Ovary (tissue), 9 donors: ENCODE measurements around the gene KLHL6. TPM values are rescaled to one million over a fixed set of nuclear protein-coding genes. Genes with fewer than 3 reads are reported as not detected.

Source experiments
- DNase-seq, 5 donors: peaks; one replicate each; pipeline ENCODE4 v3.0.0-alpha.2; 2019 to 2020
- H3K27ac ChIP-seq, 2 donors: fragments of 200-600 bp; one replicate each; pipeline versions ENCODE4 v1.5.1 to v1.8.0; 2019 to 2022
- H3K27me3 ChIP-seq: fragments of 200-600 bp; one replicate; pipeline ENCODE4 v1.8.0; 2022
- H3K36me3 ChIP-seq: fragments of 200-600 bp; sonication (generic); one replicate; pipeline ENCODE4 v1.5.1; 2019
- H3K4me1 ChIP-seq: one replicate; pipeline ENCODE4 v1.8.1; 2013; ENCODE audit warnings: mild to moderate bottlenecking, moderate library complexity; ENCODE audit not compliant: insufficient read depth
- H3K4me3 ChIP-seq: fragments of 200-600 bp; sonication (generic); one replicate; pipeline ENCODE4 v1.5.1; 2017
- H3K9me3 ChIP-seq, 2 donors: fragments of 200-600 bp in 1 of 2; sonication (generic) in 1 of 2; one replicate each; pipeline versions ENCODE4 v1.5.1 to v1.8.1; 2013 to 2019; ENCODE audit warnings: mild to moderate bottlenecking in 1 of 2, moderate library complexity in 1 of 2
- EP300 ChIP-seq: sonication (generic); formaldehyde crosslinking; IDR thresholded peaks from one replicate; pipeline ENCODE4 v1.6.1; 2017; ENCODE audit warnings: antibody characterized with exemption
- POLR2A ChIP-seq: fragments of 450-650 bp; IDR thresholded peaks from one replicate; pipeline ENCODE4 v1.6.1; 2017; ENCODE audit warnings: antibody characterized with exemption, mild to moderate bottlenecking, moderate library complexity
- WGBS, 3 donors: extraction: QIAGEN DNeasy Blood & Tissue Kit in 1 of 3; methylation state at CpG; one replicate each; pipeline versions ENCODE4 v1.1.5 to v1.1.7; 2013 to 2017; 5-methylcytosine and 5-hydroxymethylcytosine counted together
- intact Hi-C, 4 donors: fragments of 100-400 bp; cut with DNase I; formaldehyde crosslinking; loops; one replicate each; pipeline versions ENCODE4 v1.11.0 to v1.15.1; 2022 to 2023
- polyA plus RNA-seq, 2 donors: library from polyadenylated mRNA; stranded (reverse); fragments of 200-250 nt in 1 of 2; fragments of 350-450 nt in 1 of 2; fragmentation: Illumina TruSeq in 1 of 2; extraction: RNeasy Lipid Tissue Mini Kit (QIAGEN cat#74804) in 1 of 2; gene quantifications; one replicate each; pipeline ENCODE4 v1.2.3, GENCODE V29; 2013 to 2014
- total RNA-seq, 7 donors: library from RNA; depleted of rRNA in 2 of 7; stranded (reverse); fragments of >200 nt in 2 of 7; fragmentation: NEBNext Ultra II Directional in 3 of 7; extraction: Animal tissue kit (Norgen Biotek cat#: 25700) in 3 of 7; gene quantifications; one replicate each; pipeline versions ENCODE4 v1.1.0 to v1.2.4, GENCODE V29; 2016 to 2023
- TF ChIP-seq, protein P1 (sequence below), 3 donors: fragments of 450-650 bp in 2 of 3; fragments of 200-600 bp in 1 of 3; IDR thresholded peaks; one replicate each; pipeline versions ENCODE4 v1.5.1 to v1.8.0; 2016 to 2022; ENCODE audit warnings: antibody characterized with exemption in 3 of 3, mild to moderate bottlenecking in 1 of 3
- donor health status: DM: no; HTN: no; CAD: no; lungs with moderate emphysema.
- donor health status: DM: no; HTN: no; CAD: no.
- donor health status: Bipolar disorder and iron deficiency.
- donor health status: DM: yes; HTN: yes; CAD: no.
- donor health status: DM: no; HTN: no; CAD: no.
- donor health status: DM: yes; HTN: yes; CAD: no.

KLHL6 gene
- total and polyA plus RNA-seq, 9 donors = 0.21 to 3.9 (median 0.92) TPM

GRCh38 chr3:183493296-183494045 lies 62.0 kb downstream of the KLHL6 start:
- Histone ChIP-seq H3K4me3 (no peak overlapping the region), H3K27ac (no peak overlapping the region), H3K27me3 (no peaks in the 10 kb centered on the region), H3K36me3 (no peaks in the 10 kb centered on the region), H3K4me1 (no peaks in the 10 kb centered on the region), H3K9me3 (no peaks in the 10 kb centered on the region)
- WGBS, 3 donors = 82 to 85% (median 85%) methylated on average over 4 of the region's 4 CpGs
- no peak for DNase-seq
- intact Hi-C loops = no loop called here
- TF ChIP-seq POLR2A (no peak), EP300 (no peak)
- TF ChIP-seq, protein P1, sequence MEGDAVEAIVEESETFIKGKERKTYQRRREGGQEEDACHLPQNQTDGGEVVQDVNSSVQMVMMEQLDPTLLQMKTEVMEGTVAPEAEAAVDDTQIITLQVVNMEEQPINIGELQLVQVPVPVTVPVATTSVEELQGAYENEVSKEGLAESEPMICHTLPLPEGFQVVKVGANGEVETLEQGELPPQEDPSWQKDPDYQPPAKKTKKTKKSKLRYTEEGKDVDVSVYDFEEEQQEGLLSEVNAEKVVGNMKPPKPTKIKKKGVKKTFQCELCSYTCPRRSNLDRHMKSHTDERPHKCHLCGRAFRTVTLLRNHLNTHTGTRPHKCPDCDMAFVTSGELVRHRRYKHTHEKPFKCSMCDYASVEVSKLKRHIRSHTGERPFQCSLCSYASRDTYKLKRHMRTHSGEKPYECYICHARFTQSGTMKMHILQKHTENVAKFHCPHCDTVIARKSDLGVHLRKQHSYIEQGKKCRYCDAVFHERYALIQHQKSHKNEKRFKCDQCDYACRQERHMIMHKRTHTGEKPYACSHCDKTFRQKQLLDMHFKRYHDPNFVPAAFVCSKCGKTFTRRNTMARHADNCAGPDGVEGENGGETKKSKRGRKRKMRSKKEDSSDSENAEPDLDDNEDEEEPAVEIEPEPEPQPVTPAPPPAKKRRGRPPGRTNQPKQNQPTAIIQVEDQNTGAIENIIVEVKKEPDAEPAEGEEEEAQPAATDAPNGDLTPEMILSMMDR (IDR thresholded peaks at IDR 0.05) = no peak

- DNase-seq = no peak
- no peaks in the 10 kb centered on the region for H3K9me3 ChIP-seq
- no peak overlapping the region for H3K4me3 ChIP-seq
- H3K27ac ChIP-seq = no peak overlapping the region
- intact Hi-C loops = no loop called here
- TF ChIP-seq, protein P1 (IDR thresholded peaks at IDR 0.05) = no peak
- TF ChIP-seq EP300 = no peak
- TF ChIP-seq POLR2A = no peak
- 56 to 79% (median 66%) methylated on average over 4 of the region's 4 CpGs for WGBS, 3 donors
- no peaks in the 10 kb centered on the region for H3K36me3 ChIP-seq
- H3K27me3 ChIP-seq = no peaks in the 10 kb centered on the region
- no peaks in the 10 kb centered on the region for H3K4me1 ChIP-seq
Measured at GRCh38 chr3:183492849-183493179, 62.7 kb downstream of the KLHL6 start.

DNA sequence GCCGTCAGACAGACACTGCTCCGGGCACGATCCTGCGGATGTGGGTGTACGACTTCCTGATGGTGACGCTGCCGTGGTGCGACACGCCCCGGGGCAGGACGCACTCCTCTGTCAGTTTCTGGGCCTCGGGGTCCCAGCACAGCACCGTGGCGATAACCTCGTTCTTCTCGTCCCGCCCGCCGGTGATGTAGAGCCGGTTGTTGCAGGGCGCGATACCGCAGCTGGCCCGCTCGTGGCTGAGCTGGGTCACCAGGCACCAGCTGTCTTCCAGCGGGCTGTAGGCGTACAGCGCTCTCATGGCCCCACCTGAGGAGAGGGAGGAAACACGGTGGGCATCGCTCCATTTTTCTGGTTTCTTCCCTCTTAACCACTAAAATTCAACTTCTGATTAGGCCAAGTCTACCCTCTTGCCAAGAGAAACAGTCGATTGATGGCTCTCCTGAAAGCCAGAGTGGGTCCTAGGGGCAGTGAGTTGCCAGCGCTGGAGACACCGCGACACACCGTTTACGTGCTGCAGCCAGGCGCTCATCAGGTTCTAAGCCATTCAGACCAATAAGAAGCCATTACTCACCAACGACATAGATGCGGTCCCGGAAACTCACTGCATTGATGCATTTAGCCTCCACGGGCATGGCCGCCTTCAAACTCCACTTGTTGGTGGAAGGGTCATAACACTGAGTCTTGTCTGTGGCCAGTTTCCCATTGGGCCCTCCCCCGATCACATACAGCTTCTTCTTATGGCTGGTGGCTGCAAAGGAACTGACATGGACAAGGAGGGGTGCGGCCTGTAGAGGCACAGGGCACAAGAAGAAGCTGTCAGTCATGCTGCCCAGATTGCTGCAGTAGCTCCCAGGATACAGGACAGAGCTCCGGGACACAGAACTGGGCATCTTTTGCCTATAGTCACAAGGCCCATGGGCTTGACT lies 63.3 kb downstream of the KLHL6 start:
- no peaks in the 10 kb centered on the region for H3K27me3 ChIP-seq
- intact Hi-C loops = no loop called here
- WGBS, 3 donors = 90 to 96% (median 94%) methylated on average over 45 of the region's 45 CpGs

More for the DNA sequence above, 63.3 kb downstream of the KLHL6 start:
- no peaks in the 10 kb centered on the region for H3K36me3 ChIP-seq
- no peaks in the 10 kb centered on the region for H3K4me1 ChIP-seq
- DNase-seq = no peak
- TF ChIP-seq, protein P1 (IDR thresholded peaks at IDR 0.05) = no peak
- TF ChIP-seq POLR2A (no peak), EP300 (no peak)
- no peak overlapping the region for H3K27ac ChIP-seq
- no peak overlapping the region for H3K4me3 ChIP-seq
- H3K9me3 ChIP-seq = no peaks in the 10 kb centered on the region
